ENCODE data around the gene LRRC27.

GRCh38 chr10:132306343-132306685 lies 25.7 kb upstream of the LRRC27 start:
- TF ChIP-seq EZH2 (IDR thresholded peaks at IDR 0.05; ENCODE audit: low read length, unreplicated experiment) = no peak
- TF ChIP-seq, protein P1, sequence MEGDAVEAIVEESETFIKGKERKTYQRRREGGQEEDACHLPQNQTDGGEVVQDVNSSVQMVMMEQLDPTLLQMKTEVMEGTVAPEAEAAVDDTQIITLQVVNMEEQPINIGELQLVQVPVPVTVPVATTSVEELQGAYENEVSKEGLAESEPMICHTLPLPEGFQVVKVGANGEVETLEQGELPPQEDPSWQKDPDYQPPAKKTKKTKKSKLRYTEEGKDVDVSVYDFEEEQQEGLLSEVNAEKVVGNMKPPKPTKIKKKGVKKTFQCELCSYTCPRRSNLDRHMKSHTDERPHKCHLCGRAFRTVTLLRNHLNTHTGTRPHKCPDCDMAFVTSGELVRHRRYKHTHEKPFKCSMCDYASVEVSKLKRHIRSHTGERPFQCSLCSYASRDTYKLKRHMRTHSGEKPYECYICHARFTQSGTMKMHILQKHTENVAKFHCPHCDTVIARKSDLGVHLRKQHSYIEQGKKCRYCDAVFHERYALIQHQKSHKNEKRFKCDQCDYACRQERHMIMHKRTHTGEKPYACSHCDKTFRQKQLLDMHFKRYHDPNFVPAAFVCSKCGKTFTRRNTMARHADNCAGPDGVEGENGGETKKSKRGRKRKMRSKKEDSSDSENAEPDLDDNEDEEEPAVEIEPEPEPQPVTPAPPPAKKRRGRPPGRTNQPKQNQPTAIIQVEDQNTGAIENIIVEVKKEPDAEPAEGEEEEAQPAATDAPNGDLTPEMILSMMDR (conservative IDR thresholded peaks at IDR 0.05; ENCODE audit: low read depth, low read length) = no peak
- TF ChIP-seq EZH2phosphoT487 (IDR thresholded peaks at IDR 0.05; ENCODE audit: borderline replicate concordance, low read length) = no peak
